GM23338 (cell line): Measurements from ENCODE around the gene PRPF4. TPM values are rescaled to one million over a fixed set of nuclear protein-coding genes. Genes with fewer than 3 reads are reported as not detected.

Experiments
- ATAC-seq: fragments of 200-7000 bp; cut with Tn5 transposase; 3 replicates; pipeline ENCODE4 v1.9.1; 2020
- DNase-seq: peaks from one replicate; pipeline ENCODE4 v3.0.0-alpha.2; 2015; ENCODE audit warnings: low spot score
- H2AFZ ChIP-seq: fragments of 200-600 bp; sonication (generic); 2 replicates; pipeline ENCODE4 v1.8.0; 2016; ENCODE audit warnings: antibody characterized with exemption, mild to moderate bottlenecking, moderate library complexity
- H3F3A ChIP-seq: fragments of 200-600 bp; sonication (generic); replicated peaks from 2 replicates; pipeline ENCODE4 v1.8.0; 2017; ENCODE audit warnings: antibody characterized with exemption, mixed run types, low read depth
- H3K27ac ChIP-seq: fragments of 200-600 bp; sonication (generic); 2 replicates; pipeline ENCODE4 v1.6.1; 2016; ENCODE audit warnings: low read depth
- H3K27me3 ChIP-seq: fragments of 200-600 bp; sonication (generic); 2 replicates; pipeline ENCODE4 v1.8.0; 2016; ENCODE audit warnings: mild to moderate bottlenecking, mixed run types, moderate library complexity; ENCODE audit not compliant: insufficient read depth
- H3K36me3 ChIP-seq: fragments of 200-600 bp; sonication (generic); 2 replicates; pipeline ENCODE4 v1.8.0; 2016; ENCODE audit warnings: mild to moderate bottlenecking; ENCODE audit not compliant: insufficient read depth
- H3K4me1 ChIP-seq: fragments of 200-600 bp; sonication (generic); 2 replicates; pipeline ENCODE4 v1.8.0; 2016; ENCODE audit warnings: mild to moderate bottlenecking, moderate library complexity; ENCODE audit not compliant: insufficient read depth
- H3K4me2 ChIP-seq: fragments of 200-600 bp; sonication (generic); 2 replicates; pipeline ENCODE4 v1.7.1; 2017; ENCODE audit warnings: mixed run types
- H3K4me3 ChIP-seq: fragments of 200-600 bp; sonication (generic); 2 replicates; pipeline ENCODE4 v1.6.1; 2016; ENCODE audit warnings: mixed run types
- H3K79me2 ChIP-seq: fragments of 200-600 bp; sonication (generic); replicated peaks from 2 replicates; pipeline ENCODE4 v1.8.0; 2017; ENCODE audit warnings: mild to moderate bottlenecking; ENCODE audit not compliant: insufficient read depth
- H3K9me2 ChIP-seq: fragments of 200-600 bp; sonication (generic); 2 replicates; pipeline ENCODE4 v1.8.0; 2017; ENCODE audit not compliant: insufficient read depth
- H4K20me1 ChIP-seq: fragments of 200-600 bp; sonication (generic); replicated peaks from 2 replicates; pipeline ENCODE4 v1.8.0; 2017; ENCODE audit warnings: mild to moderate bottlenecking; ENCODE audit not compliant: insufficient read depth
- H3K27ac Mint-ChIP-seq: 2 replicates; pipeline ENCODE4 v1.8.0; 2020; ENCODE audit warnings: inconsistent platforms, mild to moderate bottlenecking, moderate library complexity, mixed read lengths
- H3K27me3 Mint-ChIP-seq: 3 replicates; pipeline ENCODE4 v1.8.0; 2022; ENCODE audit warnings: low read depth, mild to moderate bottlenecking, moderate library complexity, mixed read lengths, inconsistent platforms; ENCODE audit not compliant: insufficient read depth, poor library complexity
- H3K36me3 Mint-ChIP-seq: 3 replicates; pipeline ENCODE4 v1.8.0; 2021; ENCODE audit warnings: low read depth, mild to moderate bottlenecking, inconsistent platforms, moderate library complexity, mixed read lengths
- H3K4me1 Mint-ChIP-seq: 3 replicates; pipeline ENCODE4 v1.8.0; 2020; ENCODE audit warnings: mild to moderate bottlenecking, inconsistent platforms, mixed read lengths
- H3K4me3 Mint-ChIP-seq: 3 replicates; pipeline ENCODE4 v1.8.0; 2021; ENCODE audit warnings: moderate library complexity, mild to moderate bottlenecking, inconsistent platforms, mixed read lengths
- H3K9me3 Mint-ChIP-seq: 3 replicates; pipeline ENCODE4 v1.8.0; 2020; ENCODE audit warnings: moderate library complexity, mild to moderate bottlenecking, inconsistent platforms, mixed read lengths
- CREB1 ChIP-seq: fragments of 250-450 bp; sonication (Bioruptor Pico); IDR thresholded peaks from 2 replicates; pipeline ENCODE4 v1.5.0; 2020; ENCODE audit warnings: low read depth, mild to moderate bottlenecking, moderate library complexity
- EZH2phosphoT487 ChIP-seq: fragments of 200-600 bp; sonication (generic); IDR thresholded peaks from one replicate; pipeline ENCODE4 v1.8.1; 2018; ENCODE audit warnings: antibody characterized with exemption; ENCODE audit not compliant: unreplicated experiment
- JUNB ChIP-seq: IDR thresholded peaks from one replicate; pipeline ENCODE4 v1.6.1; 2016; ENCODE audit warnings: antibody characterized with exemption; ENCODE audit not compliant: unreplicated experiment
- NANOG ChIP-seq: IDR thresholded peaks from 2 replicates; pipeline ENCODE4 v1.6.1; 2016; ENCODE audit warnings: antibody characterized with exemption, borderline replicate concordance
- POLR2AphosphoS5 ChIP-seq: IDR thresholded peaks from 2 replicates; pipeline ENCODE4 v1.6.1; 2016; ENCODE audit warnings: antibody characterized with exemption, low read depth
- STAT1 ChIP-seq: IDR thresholded peaks from one replicate; pipeline ENCODE4 v1.6.1; 2016; ENCODE audit warnings: antibody characterized with exemption; ENCODE audit not compliant: unreplicated experiment
- ZNF114 ChIP-seq: fragments of 250-450 bp; sonication (Bioruptor Pico); IDR thresholded peaks from 2 replicates; pipeline ENCODE4 v1.5.0; 2020; ENCODE audit warnings: mild to moderate bottlenecking, moderate library complexity
- ZNF331 ChIP-seq: fragments of 250-450 bp; sonication (Bioruptor Pico); IDR thresholded peaks from 2 replicates; pipeline ENCODE4 v1.5.0; 2020; ENCODE audit warnings: low read depth, mild to moderate bottlenecking, moderate library complexity
- polyA plus RNA-seq: library from polyadenylated mRNA; unstranded; fragments of >200 nt; fragmentation: Nextera tagmentation; extraction: Ambion mirVana; gene quantifications from 2 replicates; pipeline ENCODE4 v1.2.1, GENCODE V29; 2016
- total RNA-seq: library from RNA; depleted of rRNA; stranded (reverse); fragments of >200 nt; shearing (Covaris generic); gene quantifications from 2 replicates; pipeline ENCODE4 v1.2.3, GENCODE V29; 2014
- TF ChIP-seq, protein P1 (sequence below): IDR thresholded peaks from one replicate; pipeline ENCODE4 v1.6.1; 2018; ENCODE audit warnings: antibody characterized with exemption; ENCODE audit not compliant: unreplicated experiment
- TF ChIP-seq, protein P2 (sequence below): IDR thresholded peaks from 2 replicates; pipeline ENCODE4 v1.6.1; 2016; ENCODE audit warnings: antibody characterized with exemption
- TF ChIP-seq, protein P3 (sequence below): fragments of 250-450 bp; sonication (Bioruptor Pico); IDR thresholded peaks from 2 replicates; pipeline ENCODE4 v1.5.0; 2020; ENCODE audit warnings: mild to moderate bottlenecking, moderate library complexity

Gene PRPF4
- total and polyA plus RNA-seq, 2 experiments from 2014 or later, result 18.7 to 34.6 TPM

DNA sequence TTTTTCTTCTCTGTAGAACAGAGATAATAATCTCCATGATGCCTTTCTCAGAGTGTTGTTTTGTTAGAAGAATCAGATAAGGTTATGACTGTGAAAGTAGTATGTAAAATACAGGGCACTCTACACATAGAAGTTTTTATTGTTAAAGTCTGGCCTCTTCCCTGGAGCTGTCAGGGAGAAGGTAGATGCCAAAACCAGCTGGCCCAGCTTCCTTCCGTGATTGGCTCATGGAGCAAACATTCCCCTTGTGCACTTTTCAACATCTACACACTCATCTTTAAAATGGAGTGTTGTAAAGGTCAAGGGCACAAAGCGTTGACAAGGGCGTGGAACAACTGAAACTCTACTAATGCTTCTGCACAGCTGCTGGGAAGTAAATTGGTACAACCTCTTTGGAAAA lies 35.1 kb downstream of the PRPF4 start:
- DNase-seq (no peak), ATAC-seq (no peak)
- no peak overlapping the region for H3K27ac ChIP-seq
- no peak overlapping the region for H2AFZ ChIP-seq
- H4K20me1 ChIP-seq, result peaks cover 4% of the 10 kb centered on the region; the same call in 1 of the 2 replicates
- Mint-ChIP-seq H3K4me3 (no peak overlapping the region), H3K36me3 (no peaks in the 10 kb centered on the region), H3K4me1 (no peaks in the 10 kb centered on the region), H3K27me3 (peaks cover 2% of the 10 kb centered on the region), H3K27ac (no peak overlapping the region), H3K9me3 (no peaks in the 10 kb centered on the region)
- H3K79me2 ChIP-seq, result no peaks in the 10 kb centered on the region
- no peaks in the 10 kb centered on the region for H3K36me3 ChIP-seq
- TF ChIP-seq, protein P1, sequence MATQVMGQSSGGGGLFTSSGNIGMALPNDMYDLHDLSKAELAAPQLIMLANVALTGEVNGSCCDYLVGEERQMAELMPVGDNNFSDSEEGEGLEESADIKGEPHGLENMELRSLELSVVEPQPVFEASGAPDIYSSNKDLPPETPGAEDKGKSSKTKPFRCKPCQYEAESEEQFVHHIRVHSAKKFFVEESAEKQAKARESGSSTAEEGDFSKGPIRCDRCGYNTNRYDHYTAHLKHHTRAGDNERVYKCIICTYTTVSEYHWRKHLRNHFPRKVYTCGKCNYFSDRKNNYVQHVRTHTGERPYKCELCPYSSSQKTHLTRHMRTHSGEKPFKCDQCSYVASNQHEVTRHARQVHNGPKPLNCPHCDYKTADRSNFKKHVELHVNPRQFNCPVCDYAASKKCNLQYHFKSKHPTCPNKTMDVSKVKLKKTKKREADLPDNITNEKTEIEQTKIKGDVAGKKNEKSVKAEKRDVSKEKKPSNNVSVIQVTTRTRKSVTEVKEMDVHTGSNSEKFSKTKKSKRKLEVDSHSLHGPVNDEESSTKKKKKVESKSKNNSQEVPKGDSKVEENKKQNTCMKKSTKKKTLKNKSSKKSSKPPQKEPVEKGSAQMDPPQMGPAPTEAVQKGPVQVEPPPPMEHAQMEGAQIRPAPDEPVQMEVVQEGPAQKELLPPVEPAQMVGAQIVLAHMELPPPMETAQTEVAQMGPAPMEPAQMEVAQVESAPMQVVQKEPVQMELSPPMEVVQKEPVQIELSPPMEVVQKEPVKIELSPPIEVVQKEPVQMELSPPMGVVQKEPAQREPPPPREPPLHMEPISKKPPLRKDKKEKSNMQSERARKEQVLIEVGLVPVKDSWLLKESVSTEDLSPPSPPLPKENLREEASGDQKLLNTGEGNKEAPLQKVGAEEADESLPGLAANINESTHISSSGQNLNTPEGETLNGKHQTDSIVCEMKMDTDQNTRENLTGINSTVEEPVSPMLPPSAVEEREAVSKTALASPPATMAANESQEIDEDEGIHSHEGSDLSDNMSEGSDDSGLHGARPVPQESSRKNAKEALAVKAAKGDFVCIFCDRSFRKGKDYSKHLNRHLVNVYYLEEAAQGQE, result no peak
- TF ChIP-seq ZNF331 (CRISPR knock-in tag) (no peak), EZH2phosphoT487 (no peak), STAT1 (no peak), ZNF114 (CRISPR knock-in tag) (no peak), NANOG (no peak), CREB1 (CRISPR knock-in tag) (no peak), POLR2AphosphoS5 (no peak), JUNB (no peak)
- TF ChIP-seq, protein P2, sequence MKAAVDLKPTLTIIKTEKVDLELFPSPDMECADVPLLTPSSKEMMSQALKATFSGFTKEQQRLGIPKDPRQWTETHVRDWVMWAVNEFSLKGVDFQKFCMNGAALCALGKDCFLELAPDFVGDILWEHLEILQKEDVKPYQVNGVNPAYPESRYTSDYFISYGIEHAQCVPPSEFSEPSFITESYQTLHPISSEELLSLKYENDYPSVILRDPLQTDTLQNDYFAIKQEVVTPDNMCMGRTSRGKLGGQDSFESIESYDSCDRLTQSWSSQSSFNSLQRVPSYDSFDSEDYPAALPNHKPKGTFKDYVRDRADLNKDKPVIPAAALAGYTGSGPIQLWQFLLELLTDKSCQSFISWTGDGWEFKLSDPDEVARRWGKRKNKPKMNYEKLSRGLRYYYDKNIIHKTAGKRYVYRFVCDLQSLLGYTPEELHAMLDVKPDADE, result no peak
- H3K4me3 ChIP-seq, result no peak overlapping the region
- H3K4me1 ChIP-seq, result no peaks in the 10 kb centered on the region
- no peaks in the 10 kb centered on the region for H3K27me3 ChIP-seq
- no peaks in the 10 kb centered on the region for H3K9me2 ChIP-seq
- no peaks in the 10 kb centered on the region for H3F3A ChIP-seq
- no peak overlapping the region for H3K4me2 ChIP-seq

DNA sequence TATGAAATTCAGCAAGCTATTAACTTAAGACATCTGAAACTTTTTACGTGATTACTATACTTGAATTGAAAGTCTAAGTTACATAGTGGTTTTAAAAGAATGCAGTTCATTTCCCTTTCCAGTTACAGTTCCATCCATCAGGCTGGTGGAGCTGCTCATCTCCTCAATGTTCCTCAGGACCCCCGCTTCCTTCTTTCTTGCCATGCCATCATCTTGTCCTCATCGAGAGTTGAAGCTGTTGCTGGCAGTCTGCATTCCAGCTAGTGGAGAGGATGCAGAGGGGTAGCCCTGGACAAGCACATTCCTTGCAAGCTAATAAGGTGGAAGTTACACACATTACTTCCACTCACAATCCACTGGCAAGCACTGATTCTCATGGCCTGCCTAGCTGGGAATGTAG lies 36.5 kb downstream of the PRPF4 start:
- no peak overlapping the region for H3K27ac Mint-ChIP-seq
- Histone ChIP-seq H3K4me2 (no peak overlapping the region), H3K27me3 (no peaks in the 10 kb centered on the region), H4K20me1 (peaks cover 4% of the 10 kb centered on the region; the same call in 1 of the 2 replicates), H3K79me2 (no peaks in the 10 kb centered on the region), H3K36me3 (no peaks in the 10 kb centered on the region), H3F3A (no peaks in the 10 kb centered on the region), H3K4me3 (no peak overlapping the region), H3K9me2 (no peaks in the 10 kb centered on the region), H3K4me1 (no peaks in the 10 kb centered on the region), H3K27ac (no peak overlapping the region), H2AFZ (no peak overlapping the region)
- H3K9me3 Mint-ChIP-seq, result no peaks in the 10 kb centered on the region
- no peaks in the 10 kb centered on the region for H3K4me1 Mint-ChIP-seq
- no peak for DNase-seq
- ATAC-seq, result no peak
- peaks cover 2% of the 10 kb centered on the region for H3K27me3 Mint-ChIP-seq
- no peaks in the 10 kb centered on the region for H3K36me3 Mint-ChIP-seq
- no peak overlapping the region for H3K4me3 Mint-ChIP-seq
- TF ChIP-seq, protein P3, sequence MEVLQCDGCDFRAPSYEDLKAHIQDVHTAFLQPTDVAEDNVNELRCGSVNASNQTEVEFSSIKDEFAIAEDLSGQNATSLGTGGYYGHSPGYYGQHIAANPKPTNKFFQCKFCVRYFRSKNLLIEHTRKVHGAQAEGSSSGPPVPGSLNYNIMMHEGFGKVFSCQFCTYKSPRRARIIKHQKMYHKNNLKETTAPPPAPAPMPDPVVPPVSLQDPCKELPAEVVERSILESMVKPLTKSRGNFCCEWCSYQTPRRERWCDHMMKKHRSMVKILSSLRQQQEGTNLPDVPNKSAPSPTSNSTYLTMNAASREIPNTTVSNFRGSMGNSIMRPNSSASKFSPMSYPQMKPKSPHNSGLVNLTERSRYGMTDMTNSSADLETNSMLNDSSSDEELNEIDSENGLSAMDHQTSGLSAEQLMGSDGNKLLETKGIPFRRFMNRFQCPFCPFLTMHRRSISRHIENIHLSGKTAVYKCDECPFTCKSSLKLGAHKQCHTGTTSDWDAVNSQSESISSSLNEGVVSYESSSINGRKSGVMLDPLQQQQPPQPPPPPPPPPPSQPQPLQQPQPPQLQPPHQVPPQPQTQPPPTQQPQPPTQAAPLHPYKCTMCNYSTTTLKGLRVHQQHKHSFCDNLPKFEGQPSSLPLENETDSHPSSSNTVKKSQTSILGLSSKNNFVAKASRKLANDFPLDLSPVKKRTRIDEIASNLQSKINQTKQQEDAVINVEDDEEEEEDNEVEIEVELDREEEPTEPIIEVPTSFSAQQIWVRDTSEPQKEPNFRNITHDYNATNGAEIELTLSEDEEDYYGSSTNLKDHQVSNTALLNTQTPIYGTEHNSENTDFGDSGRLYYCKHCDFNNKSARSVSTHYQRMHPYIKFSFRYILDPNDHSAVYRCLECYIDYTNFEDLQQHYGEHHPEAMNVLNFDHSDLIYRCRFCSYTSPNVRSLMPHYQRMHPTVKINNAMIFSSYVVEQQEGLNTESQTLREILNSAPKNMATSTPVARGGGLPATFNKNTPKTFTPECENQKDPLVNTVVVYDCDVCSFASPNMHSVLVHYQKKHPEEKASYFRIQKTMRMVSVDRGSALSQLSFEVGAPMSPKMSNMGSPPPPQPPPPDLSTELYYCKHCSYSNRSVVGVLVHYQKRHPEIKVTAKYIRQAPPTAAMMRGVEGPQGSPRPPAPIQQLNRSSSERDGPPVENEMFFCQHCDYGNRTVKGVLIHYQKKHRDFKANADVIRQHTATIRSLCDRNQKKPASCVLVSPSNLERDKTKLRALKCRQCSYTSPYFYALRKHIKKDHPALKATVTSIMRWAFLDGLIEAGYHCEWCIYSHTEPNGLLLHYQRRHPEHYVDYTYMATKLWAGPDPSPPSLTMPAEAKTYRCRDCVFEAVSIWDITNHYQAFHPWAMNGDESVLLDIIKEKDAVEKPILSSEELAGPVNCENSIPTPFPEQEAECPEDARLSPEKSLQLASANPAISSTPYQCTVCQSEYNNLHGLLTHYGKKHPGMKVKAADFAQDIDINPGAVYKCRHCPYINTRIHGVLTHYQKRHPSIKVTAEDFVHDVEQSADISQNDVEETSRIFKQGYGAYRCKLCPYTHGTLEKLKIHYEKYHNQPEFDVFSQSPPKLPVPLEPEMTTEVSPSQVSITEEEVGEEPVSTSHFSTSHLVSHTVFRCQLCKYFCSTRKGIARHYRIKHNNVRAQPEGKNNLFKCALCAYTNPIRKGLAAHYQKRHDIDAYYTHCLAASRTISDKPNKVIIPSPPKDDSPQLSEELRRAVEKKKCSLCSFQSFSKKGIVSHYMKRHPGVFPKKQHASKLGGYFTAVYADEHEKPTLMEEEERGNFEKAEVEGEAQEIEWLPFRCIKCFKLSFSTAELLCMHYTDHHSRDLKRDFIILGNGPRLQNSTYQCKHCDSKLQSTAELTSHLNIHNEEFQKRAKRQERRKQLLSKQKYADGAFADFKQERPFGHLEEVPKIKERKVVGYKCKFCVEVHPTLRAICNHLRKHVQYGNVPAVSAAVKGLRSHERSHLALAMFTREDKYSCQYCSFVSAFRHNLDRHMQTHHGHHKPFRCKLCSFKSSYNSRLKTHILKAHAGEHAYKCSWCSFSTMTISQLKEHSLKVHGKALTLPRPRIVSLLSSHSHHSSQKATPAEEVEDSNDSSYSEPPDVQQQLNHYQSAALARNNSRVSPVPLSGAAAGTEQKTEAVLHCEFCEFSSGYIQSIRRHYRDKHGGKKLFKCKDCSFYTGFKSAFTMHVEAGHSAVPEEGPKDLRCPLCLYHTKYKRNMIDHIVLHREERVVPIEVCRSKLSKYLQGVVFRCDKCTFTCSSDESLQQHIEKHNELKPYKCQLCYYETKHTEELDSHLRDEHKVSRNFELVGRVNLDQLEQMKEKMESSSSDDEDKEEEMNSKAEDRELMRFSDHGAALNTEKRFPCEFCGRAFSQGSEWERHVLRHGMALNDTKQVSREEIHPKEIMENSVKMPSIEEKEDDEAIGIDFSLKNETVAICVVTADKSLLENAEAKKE (CRISPR knock-in tag), result no peak
- TF ChIP-seq POLR2AphosphoS5 (no peak), NANOG (no peak), ZNF114 (CRISPR knock-in tag) (no peak)
